HEK293 (cell line): ENCODE measurements around the gene IL6.

ENCODE experiments used
- CTCF ChIA-PET: fragments of 350-600 bp; formaldehyde crosslinking; extraction: SDS; loops from one replicate; lab custom pipeline; 2021; ENCODE audit warnings: antibody characterized with exemption; lab: Yijun Ruan, JAX
- POLR2A ChIA-PET: fragments of 300-600 bp; formaldehyde crosslinking; extraction: SDS; loops from one replicate; lab custom pipeline; 2020; ENCODE audit warnings: antibody characterized with exemption, inconsistent platforms; lab: Yijun Ruan, JAX
- H3K27ac ChIP-seq: fragments of 200-500 bp; sonication (Bioruptor generic); 2 replicates; pipeline ENCODE4 v1.5.1; 2014; ENCODE audit warnings: low read depth, low read length, control low read depth, inconsistent platforms; ENCODE audit errors: extremely low read depth
- H3K36me3 ChIP-seq, 2 experiments: fragments of 200-500 bp in 1 of 2; sonication (Bioruptor generic) in 1 of 2; 1 replicate in 1 of 2; 2 replicates in 1 of 2; pipeline ENCODE4 v1.5.1; 2014 to 2017; ENCODE audit warnings: inconsistent platforms in 2 of 2, low read length in 2 of 2; ENCODE audit not compliant: control insufficient read depth in 2 of 2, insufficient read depth in 1 of 2
- H3K4me1 ChIP-seq: fragments of 200-500 bp; sonication (Bioruptor generic); 2 replicates; pipeline ENCODE4 v1.5.1; 2014; ENCODE audit warnings: mild to moderate bottlenecking, low read length, inconsistent platforms; ENCODE audit not compliant: control insufficient read depth, insufficient read depth
- H3K4me3 ChIP-seq: 2 replicates; pipeline ENCODE4 v1.5.1; 2011; ENCODE audit warnings: low read depth, mild to moderate bottlenecking, control low read depth, low read length, moderate library complexity
- H3K9me3 ChIP-seq: fragments of 200-500 bp; sonication (Bioruptor generic); 2 replicates; pipeline ENCODE4 v1.5.1; 2014; ENCODE audit warnings: low read depth, low read length, inconsistent platforms; ENCODE audit not compliant: control insufficient read depth, insufficient read depth
- BCL6B ChIP-seq: fragments of 450-650 bp; formaldehyde crosslinking; IDR thresholded peaks from 2 replicates; pipeline ENCODE4 v1.5.1; 2017; ENCODE audit warnings: missing biosample characterization, missing genetic modification characterization
- CTCF ChIP-seq: fragments of 450-650 bp; formaldehyde crosslinking; IDR thresholded peaks from 2 replicates; pipeline ENCODE4 v1.5.1; 2016; ENCODE audit warnings: missing biosample characterization, missing genetic modification characterization
- GLIS2 ChIP-seq: fragments of 450-650 bp; formaldehyde crosslinking; IDR thresholded peaks from 2 replicates; pipeline ENCODE4 v1.5.1; 2016; ENCODE audit warnings: missing biosample characterization, missing genetic modification characterization
- KLF1 ChIP-seq: fragments of 450-650 bp; formaldehyde crosslinking; IDR thresholded peaks from 2 replicates; pipeline ENCODE4 v1.5.1; 2016; ENCODE audit warnings: missing biosample characterization, missing genetic modification characterization
- PRDM1 ChIP-seq: fragments of 450-650 bp; formaldehyde crosslinking; IDR thresholded peaks from 2 replicates; pipeline ENCODE4; 2016; ENCODE audit warnings: missing biosample characterization, missing genetic modification characterization
- SETDB1 ChIP-seq: IDR thresholded peaks from one replicate; pipeline ENCODE4 v1.6.1; 2017; ENCODE audit warnings: mild to moderate bottlenecking, low read length, moderate library complexity, mixed read lengths; ENCODE audit not compliant: insufficient read length
- ZBTB20 ChIP-seq: fragments of 450-650 bp; formaldehyde crosslinking; IDR thresholded peaks from 2 replicates; pipeline ENCODE4 v1.5.1; 2016; ENCODE audit warnings: missing biosample characterization, missing genetic modification characterization
- ZBTB26 ChIP-seq: fragments of 450-650 bp; formaldehyde crosslinking; optimal IDR thresholded peaks from 2 replicates; pipeline ENCODE3; 2016; ENCODE audit warnings: missing biosample characterization, mild to moderate bottlenecking, missing genetic modification characterization
- ZNF175 ChIP-seq: fragments of 450-650 bp; formaldehyde crosslinking; IDR thresholded peaks from 2 replicates; pipeline ENCODE4 v1.5.1; 2016; ENCODE audit warnings: missing biosample characterization, missing genetic modification characterization
- ZNF184 ChIP-seq: fragments of 450-650 bp; IDR thresholded peaks from 2 replicates; pipeline ENCODE4 v1.5.1; 2018; ENCODE audit warnings: missing biosample characterization, mild to moderate bottlenecking, missing genetic modification characterization
- ZNF2 ChIP-seq: fragments of 450-650 bp; formaldehyde crosslinking; IDR thresholded peaks from 2 replicates; pipeline ENCODE4 v1.5.1; 2016; ENCODE audit warnings: missing biosample characterization, missing genetic modification characterization
- ZNF214 ChIP-seq: fragments of 450-650 bp; formaldehyde crosslinking; IDR thresholded peaks from 2 replicates; pipeline ENCODE4 v1.5.1; 2017; ENCODE audit warnings: missing biosample characterization, mild to moderate bottlenecking, missing genetic modification characterization, borderline replicate concordance
- ZNF248 ChIP-seq: fragments of 450-650 bp; formaldehyde crosslinking; IDR thresholded peaks from 2 replicates; pipeline ENCODE4 v1.5.1; 2017; ENCODE audit warnings: missing biosample characterization, missing genetic modification characterization
- ZNF280D ChIP-seq: fragments of 450-650 bp; formaldehyde crosslinking; IDR thresholded peaks from 2 replicates; pipeline ENCODE4 v1.5.1; 2016; ENCODE audit warnings: missing biosample characterization, missing genetic modification characterization
- ZNF311 ChIP-seq: fragments of 450-650 bp; formaldehyde crosslinking; IDR thresholded peaks from 2 replicates; pipeline ENCODE4 v1.5.1; 2017; ENCODE audit warnings: missing biosample characterization, missing genetic modification characterization, borderline replicate concordance
- ZNF324 ChIP-seq: fragments of 450-650 bp; formaldehyde crosslinking; IDR thresholded peaks from 2 replicates; pipeline ENCODE4 v1.5.1; 2016; ENCODE audit warnings: missing biosample characterization, missing genetic modification characterization
- ZNF341 ChIP-seq: fragments of 450-650 bp; formaldehyde crosslinking; IDR thresholded peaks from 2 replicates; pipeline ENCODE4; 2016; ENCODE audit warnings: low read depth, missing biosample characterization, missing genetic modification characterization
- ZNF354C ChIP-seq: fragments of 450-650 bp; formaldehyde crosslinking; IDR thresholded peaks from 2 replicates; pipeline ENCODE4 v1.5.1; 2016; ENCODE audit warnings: missing biosample characterization, missing genetic modification characterization, low read depth, borderline replicate concordance
- ZNF423 ChIP-seq: fragments of 450-650 bp; formaldehyde crosslinking; IDR thresholded peaks from 2 replicates; pipeline ENCODE4 v1.5.1; 2016; ENCODE audit warnings: missing biosample characterization, missing genetic modification characterization
- ZNF513 ChIP-seq: fragments of 450-650 bp; IDR thresholded peaks from 2 replicates; pipeline ENCODE4 v1.5.1; 2018; ENCODE audit warnings: missing biosample characterization, missing genetic modification characterization
- ZNF521 ChIP-seq: fragments of 450-650 bp; formaldehyde crosslinking; IDR thresholded peaks from 2 replicates; pipeline ENCODE4 v1.5.1; 2017; ENCODE audit warnings: missing biosample characterization, mild to moderate bottlenecking, missing genetic modification characterization
- ZNF549 ChIP-seq: fragments of 450-650 bp; IDR thresholded peaks from 2 replicates; pipeline ENCODE4 v1.5.1; 2018; ENCODE audit warnings: missing biosample characterization, missing genetic modification characterization, mild to moderate bottlenecking, inconsistent platforms, moderate library complexity
- ZNF571 ChIP-seq: fragments of 450-650 bp; formaldehyde crosslinking; IDR thresholded peaks from 2 replicates; pipeline ENCODE4 v1.5.0; 2017; ENCODE audit warnings: missing biosample characterization, missing genetic modification characterization
- ZNF707 ChIP-seq: fragments of 450-650 bp; formaldehyde crosslinking; IDR thresholded peaks from 2 replicates; pipeline ENCODE4 v1.5.1; 2016; ENCODE audit warnings: missing biosample characterization, missing genetic modification characterization
- ZNF777 ChIP-seq: fragments of 450-650 bp; formaldehyde crosslinking; IDR thresholded peaks from 2 replicates; pipeline ENCODE4 v1.5.1; 2017; ENCODE audit warnings: missing biosample characterization, missing genetic modification characterization, borderline replicate concordance

The IL6 gene

GRCh38 chr7:22712999-22713398 is 14.0 kb upstream of the IL6 start:
- Histone ChIP-seq H3K27ac (no peak overlapping the region), H3K9me3 (no peaks in the 10 kb centered on the region), H3K36me3 (no peaks in the 10 kb centered on the region), H3K4me3 (no peak overlapping the region), H3K4me1 (peaks cover 2% of the 10 kb centered on the region)
- CTCF ChIA-PET: interaction anchor here (0.6 to 1.2 kb wide), 5 partner anchors 12 to 164 kb away, joined by 3 to 5 read pairs (median 3); no protein-coding TSS in a partner anchor
- no peak for TF ChIP-seq ZNF513 (tag by site-specific recombination)
- TF ChIP-seq SETDB1: no peak
- TF ChIP-seq ZNF777 (tag by site-specific recombination): no peak
- TF ChIP-seq ZNF248: no peak
- no peak for TF ChIP-seq ZNF324
- TF ChIP-seq ZNF175: no peak
- TF ChIP-seq CTCF: no peak
- TF ChIP-seq ZNF707 (tag by site-specific recombination): no peak
- no peak for TF ChIP-seq ZNF521 (tag by site-specific recombination)
- TF ChIP-seq PRDM1 (tag by site-specific recombination): no peak
- no peak for TF ChIP-seq ZNF341 (tag by site-specific recombination)
- TF ChIP-seq BCL6B (tag by site-specific recombination): no peak
- no peak for TF ChIP-seq ZNF184 (tag by site-specific recombination)
- TF ChIP-seq ZNF311 (tag by site-specific recombination): no peak
- no peak for TF ChIP-seq ZNF214
- no peak for TF ChIP-seq ZNF280D (tag by site-specific recombination)
- no peak for TF ChIP-seq ZNF571
- POLR2A ChIA-PET: no interaction called here

- ChIA-PET CTCF (interaction anchor here (0.5 to 1.2 kb wide), 4 partner anchors 12 to 165 kb away, joined by 3 to 5 read pairs (median 3); no protein-coding TSS in a partner anchor), POLR2A (no interaction called here)
- H3K27ac ChIP-seq: no peak overlapping the region
- no peak for TF ChIP-seq ZBTB20 (tag by site-specific recombination)
- TF ChIP-seq KLF1 (tag by site-specific recombination): no peak
- no peak for TF ChIP-seq ZBTB26 (tag by site-specific recombination)
- TF ChIP-seq GLIS2 (tag by site-specific recombination): no peak
- no peak for TF ChIP-seq ZNF549
- TF ChIP-seq ZNF354C (tag by site-specific recombination): no peak
- TF ChIP-seq ZNF777 (tag by site-specific recombination): no peak
- no peak for TF ChIP-seq ZNF423
- TF ChIP-seq ZNF2: no peak
- no peak for TF ChIP-seq ZNF280D (tag by site-specific recombination)
These were observed 13.5 kb upstream of the IL6 start for GRCh38 chr7:22713463-22713862.

More at GRCh38 chr7:22713463-22713862, 13.5 kb upstream of the IL6 start:
- Histone ChIP-seq H3K4me1 (peaks cover 3% of the 10 kb centered on the region), H3K36me3 (no peaks in the 10 kb centered on the region), H3K4me3 (no peak overlapping the region), H3K9me3 (no peaks in the 10 kb centered on the region)
